Heart left ventricle (tissue), 13 donors: ENCODE results near the gene DPF1.

Experiments used
- CTCF ChIP-seq, 12 donors: fragments of 200-600 bp; sonication (generic) in 4 of 12; IDR thresholded peaks; one replicate each; pipeline versions ENCODE4 v1.5.0 to v1.8.0; 2018 to 2022; ENCODE audit warnings: antibody characterized with exemption in 12 of 12, mild to moderate bottlenecking in 5 of 12
- POLR2A ChIP-seq, 2 donors: fragments of 450-650 bp; IDR thresholded peaks; one replicate each; pipeline ENCODE4 v1.6.1; 2017; ENCODE audit warnings: antibody characterized with exemption in 2 of 2, mild to moderate bottlenecking in 2 of 2, moderate library complexity in 2 of 2
- donor health status: ischemic (EF 13 %, LVEDD 7.1; RV severe dilation, severe dysfunction).
- donor health status: DM: no; HTN: yes; CAD: no.
- donor health status: DM: no; HTN: no; CAD: no.
- donor health status: ischemic (EF 25% LVEDD 6.9; RV normal size, moderate dysfunction).
- donor health status: ischemic (EF 25% LVEDD 5.7; RV mildly dilated, moderate dysfunction).
- donor health status: ischemic (EF 35%, LVEDD 5.7; RV mildly dilated, moderate dysfunction).
- donor health status: nonischemic (EF 11% LVEDD 7.7; RV severe dilation, severe dysfunction).
- donor health status: DM: yes; HTN: yes; CAD: no.
- donor health status: PGD.
- donor health status: ischemic (EF 29% LVEDD 5.4; RV normal size, mild dysfunction).
- donor health status: nonischemic (EF 23%, LVEDD 6.1; RV moderate dilation, normal function).

- no peak for TF ChIP-seq CTCF (IDR thresholded peaks at IDR 0.05)
- TF ChIP-seq POLR2A (IDR thresholded peaks at IDR 0.05): no peak
Measured at GRCh38 chr19:38234615-38235014, 10.6 kb upstream of the DPF1 start.
